GM23338 (cell line): Measurements from ENCODE around the gene GPR35.

Experiments used
- CTCF ChIP-seq, 2 experiments: fragments of 200-600 bp in 1 of 2; sonication (generic) in 1 of 2; conservative IDR thresholded peaks; 2 replicates each; pipeline versions ENCODE4 v1.5.1 to v1.6.1; 2016 to 2017; ENCODE audit warnings: antibody characterized with exemption in 2 of 2, low read depth in 2 of 2, mild to moderate bottlenecking in 2 of 2, moderate library complexity in 1 of 2
- EZH2 ChIP-seq: fragments of 200-600 bp; sonication (generic); IDR thresholded peaks from one replicate; pipeline ENCODE4 v1.8.0; 2017; ENCODE audit warnings: antibody characterized with exemption, mild to moderate bottlenecking, low read depth; ENCODE audit not compliant: unreplicated experiment

GRCh38 chr2:240605867-240606743 is 19.2 kb upstream of the GPR35 start:
- TF ChIP-seq CTCF (conservative IDR thresholded peaks at IDR 0.05; ENCODE audit: low read depth in 2 of 2) (no peak), EZH2 (no peak)
